WI38 (cell line): Measurements from ENCODE around the gene C14orf180.

ENCODE experiments used
- H3K4me3 ChIP-seq: 2 replicates; pipeline ENCODE4 v1.5.1; 2011; ENCODE audit warnings: low read depth, mild to moderate bottlenecking, control low read depth, low read length
- TF ChIP-seq, protein P1 (sequence below): IDR thresholded peaks from 2 replicates; pipeline ENCODE4 v1.5.1; 2012; ENCODE audit warnings: low read depth, mild to moderate bottlenecking, control low read depth, low read length

The C14orf180 gene

DNA sequence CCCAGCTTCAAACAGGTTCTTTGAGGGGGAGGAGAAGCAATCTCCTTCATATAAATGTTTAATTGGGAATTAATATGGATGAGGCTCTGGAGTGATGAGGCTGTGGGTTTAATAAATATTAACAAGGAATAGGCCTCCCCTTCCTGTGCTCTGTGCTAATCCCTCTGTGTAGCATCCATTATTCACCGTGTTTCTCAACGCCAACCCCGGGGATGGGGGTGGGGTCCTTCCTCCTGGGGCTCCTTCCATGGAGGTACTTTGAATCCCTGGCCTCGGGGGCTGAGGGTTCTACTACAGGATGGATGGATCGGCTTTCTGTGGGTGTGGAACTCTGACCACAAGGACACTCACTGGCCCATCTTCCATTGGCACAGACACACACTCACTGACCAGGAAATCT, 59.9 kb downstream of the C14orf180 start:
- H3K4me3 ChIP-seq = no peak overlapping the region
- TF ChIP-seq, protein P1, sequence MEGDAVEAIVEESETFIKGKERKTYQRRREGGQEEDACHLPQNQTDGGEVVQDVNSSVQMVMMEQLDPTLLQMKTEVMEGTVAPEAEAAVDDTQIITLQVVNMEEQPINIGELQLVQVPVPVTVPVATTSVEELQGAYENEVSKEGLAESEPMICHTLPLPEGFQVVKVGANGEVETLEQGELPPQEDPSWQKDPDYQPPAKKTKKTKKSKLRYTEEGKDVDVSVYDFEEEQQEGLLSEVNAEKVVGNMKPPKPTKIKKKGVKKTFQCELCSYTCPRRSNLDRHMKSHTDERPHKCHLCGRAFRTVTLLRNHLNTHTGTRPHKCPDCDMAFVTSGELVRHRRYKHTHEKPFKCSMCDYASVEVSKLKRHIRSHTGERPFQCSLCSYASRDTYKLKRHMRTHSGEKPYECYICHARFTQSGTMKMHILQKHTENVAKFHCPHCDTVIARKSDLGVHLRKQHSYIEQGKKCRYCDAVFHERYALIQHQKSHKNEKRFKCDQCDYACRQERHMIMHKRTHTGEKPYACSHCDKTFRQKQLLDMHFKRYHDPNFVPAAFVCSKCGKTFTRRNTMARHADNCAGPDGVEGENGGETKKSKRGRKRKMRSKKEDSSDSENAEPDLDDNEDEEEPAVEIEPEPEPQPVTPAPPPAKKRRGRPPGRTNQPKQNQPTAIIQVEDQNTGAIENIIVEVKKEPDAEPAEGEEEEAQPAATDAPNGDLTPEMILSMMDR = no peak
